Calu3 (cell line): ENCODE results near the gene ATXN10. TPM values are rescaled to one million over a fixed set of nuclear protein-coding genes. Genes with fewer than 3 reads are reported as not detected.
"Not testable (repeated sequence)": the region's sequence is repeated elsewhere in the genome, so short reads cannot be mapped to it uniquely, and the experiment has no call there.

Source experiments
- BruUV-seq: library from RNA; stranded (reverse); fragments of 400-500 nt; replicated peaks from 2 replicates; lab custom pipeline; 2021; lab: Mats Ljungman, UMichigan
- CTCF ChIA-PET: fragments of 300-600 bp; sonication (Branson Sonifier 250); formaldehyde crosslinking; loops from one replicate; lab custom pipeline; 2022; ENCODE audit warnings: antibody characterized with exemption; lab: Charles Lee
- DNase-seq: peaks from one replicate; pipeline ENCODE4 v3.0.0; 2022
- H3K27ac Mint-ChIP-seq: one replicate; pipeline ENCODE4 v1.8.0; 2022; ENCODE audit warnings: mixed read lengths; ENCODE audit not compliant: unreplicated experiment
- H3K27me3 Mint-ChIP-seq: one replicate; pipeline ENCODE4 v1.8.0; 2022; ENCODE audit warnings: mixed read lengths; ENCODE audit not compliant: unreplicated experiment
- H3K36me3 Mint-ChIP-seq: one replicate; pipeline ENCODE4 v1.8.0; 2022; ENCODE audit warnings: mild to moderate bottlenecking, moderate library complexity, mixed read lengths; ENCODE audit not compliant: insufficient read depth, unreplicated experiment
- H3K4me1 Mint-ChIP-seq: one replicate; pipeline ENCODE4 v1.8.0; 2022; ENCODE audit warnings: mild to moderate bottlenecking, low read depth, mixed read lengths; ENCODE audit not compliant: unreplicated experiment
- H3K4me3 Mint-ChIP-seq: one replicate; pipeline ENCODE4 v1.8.0; 2022; ENCODE audit warnings: mild to moderate bottlenecking, low read depth, moderate library complexity, mixed read lengths; ENCODE audit not compliant: unreplicated experiment
- H3K9me3 Mint-ChIP-seq: one replicate; pipeline ENCODE4 v1.8.0; 2022; ENCODE audit warnings: low read depth, mixed read lengths; ENCODE audit not compliant: unreplicated experiment
- CTCF ChIP-seq: fragments of 200-600 bp; IDR thresholded peaks from one replicate; pipeline ENCODE4 v1.8.0; 2022; ENCODE audit warnings: antibody characterized with exemption; ENCODE audit not compliant: unreplicated experiment
- intact Hi-C: fragments of 100-400 bp; cut with micrococcal nuclease; formaldehyde crosslinking; loops from one replicate; pipeline ENCODE4 v1.10.0; 2022; ENCODE audit not compliant: unreplicated experiment
- total RNA-seq: library from RNA; stranded (reverse); gene quantifications from 2 replicates; pipeline ENCODE4 v1.2.3, GENCODE V29; 2022

The ATXN10 gene
- total RNA-seq, 1 experiment from 2014 or later: 263 TPM

- no peak for TF ChIP-seq CTCF
- Mint-ChIP-seq H3K36me3 (peaks cover 24% of the 10 kb centered on the region), H3K4me1 (peaks cover 66% of the 10 kb centered on the region), H3K27ac (peak overlapping the region; percentile 63), H3K4me3 (peak overlapping the region; percentile 61), H3K27me3 (no peaks in the 10 kb centered on the region), H3K9me3 (no peaks in the 10 kb centered on the region)
- DNase-seq: no peak
- intact Hi-C loops: loop anchor here (5.0 kb wide), 1 partner anchor 44 kb away; no protein-coding TSS in a partner anchor
- no TSS peak for BruUV-seq
- CTCF ChIA-PET: interaction anchor here (0.8 to 1.6 kb wide), 4 partner anchors 10 to 100 kb away, joined by 3 to 5 read pairs (median 3); no protein-coding TSS in a partner anchor
Observed at GRCh38 chr22:45788522-45788921, 116.9 kb downstream of the ATXN10 start.

DNA sequence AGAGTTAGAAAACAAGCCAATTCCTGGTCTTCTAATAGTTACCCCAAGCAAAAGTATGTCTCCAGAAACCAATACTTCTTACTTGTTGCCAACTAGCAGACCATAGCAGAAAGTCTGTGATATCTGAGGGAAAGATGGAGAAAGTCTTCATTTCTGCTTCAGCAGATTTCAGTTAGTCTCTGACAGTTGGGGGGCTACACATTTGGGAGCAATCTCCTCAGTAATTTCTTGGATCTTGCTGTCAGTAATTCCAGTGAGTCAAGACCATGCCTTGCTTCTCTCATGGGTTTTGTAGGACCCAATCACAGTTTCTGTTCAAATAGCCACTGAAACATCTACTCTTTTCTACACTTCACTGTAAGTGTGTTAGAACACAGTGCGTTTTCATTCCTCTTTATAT is 118.8 kb downstream of the ATXN10 start:
- CTCF ChIA-PET: no interaction called here
- intact Hi-C loops: no loop called here
- no peak for TF ChIP-seq CTCF

GRCh38 chr22:45793161-45793560 is 121.5 kb downstream of the ATXN10 start:
- H3K27ac Mint-ChIP-seq: no peak overlapping the region
- peaks cover 67% of the 10 kb centered on the region for H3K4me1 Mint-ChIP-seq
- no peaks in the 10 kb centered on the region for H3K27me3 Mint-ChIP-seq
- intact Hi-C loops: no loop called here
- CTCF ChIA-PET: interaction anchor here (1.4 kb wide), 1 partner anchor 8 kb away, joined by 3 read pairs; no protein-coding TSS in a partner anchor
- no peak for TF ChIP-seq CTCF
- H3K4me3 Mint-ChIP-seq: no peak overlapping the region
- no peak for DNase-seq
- H3K36me3 Mint-ChIP-seq: peaks cover 34% of the 10 kb centered on the region
- H3K9me3 Mint-ChIP-seq: no peaks in the 10 kb centered on the region
- no TSS peak for BruUV-seq

More for the DNA sequence above, 118.8 kb downstream of the ATXN10 start:
- no peak for DNase-seq
- Mint-ChIP-seq H3K4me1 (peaks cover 65% of the 10 kb centered on the region), H3K4me3 (no peak overlapping the region), H3K27me3 (no peaks in the 10 kb centered on the region), H3K27ac (no peak overlapping the region), H3K9me3 (no peaks in the 10 kb centered on the region), H3K36me3 (peaks cover 38% of the 10 kb centered on the region)
- BruUV-seq: no TSS peak

GRCh38 chr22:45793892-45794291 is 122.3 kb downstream of the ATXN10 start:
- Mint-ChIP-seq H3K36me3 (peaks cover 37% of the 10 kb centered on the region), H3K4me3 (no peak overlapping the region), H3K9me3 (no peaks in the 10 kb centered on the region), H3K27ac (no peak overlapping the region), H3K27me3 (no peaks in the 10 kb centered on the region), H3K4me1 (peaks cover 67% of the 10 kb centered on the region)
- CTCF ChIA-PET: no interaction called here
- no peak for DNase-seq
- BruUV-seq: no TSS peak
- no peak for TF ChIP-seq CTCF
- intact Hi-C loops: no loop called here

- H3K9me3 Mint-ChIP-seq, BruUV-seq, CTCF ChIA-PET, H3K27me3 Mint-ChIP-seq: not testable (repeated sequence)
- Mint-ChIP-seq H3K4me1 (peaks cover 71% of the 10 kb centered on the region), H3K4me3 (peak overlapping the region; percentile 4), H3K27ac (peak overlapping the region; percentile 96), H3K36me3 (peaks cover 37% of the 10 kb centered on the region)
- intact Hi-C loops: loop anchor here (5.0 kb wide), 1 partner anchor 109 kb away; no protein-coding TSS in a partner anchor
- peak; percentile 64 for DNase-seq
Observed at GRCh38 chr22:45796009-45796408, 124.4 kb downstream of the ATXN10 start.
